Mesothelial cell of epicardium (in vitro differentiated cells): Measurements from ENCODE around the gene SPTLC2. TPM values are rescaled to one million over a fixed set of nuclear protein-coding genes. Genes with fewer than 3 reads are reported as not detected.

Experiments
- DNase-seq, 2 experiments: peaks; one replicate each; pipeline ENCODE4 v3.0.0; 2021; ENCODE audit warnings: low spot score in 2 of 2; ENCODE audit not compliant: unreplicated experiment in 2 of 2
- H3K27ac Mint-ChIP-seq: 2 replicates; pipeline ENCODE4 v1.8.0; 2021; ENCODE audit warnings: mixed read lengths
- H3K27me3 Mint-ChIP-seq: 2 replicates; pipeline ENCODE4 v1.8.0; 2021; ENCODE audit warnings: low read depth, mixed read lengths
- H3K36me3 Mint-ChIP-seq: 2 replicates; pipeline ENCODE4 v1.8.0; 2021; ENCODE audit warnings: mixed read lengths
- H3K4me1 Mint-ChIP-seq: 2 replicates; pipeline ENCODE4 v1.8.0; 2021; ENCODE audit warnings: mixed read lengths
- H3K4me3 Mint-ChIP-seq: 2 replicates; pipeline ENCODE4 v1.8.0; 2021; ENCODE audit warnings: mild to moderate bottlenecking, moderate library complexity, mixed read lengths
- H3K9me3 Mint-ChIP-seq: 2 replicates; pipeline ENCODE4 v1.8.0; 2021; ENCODE audit warnings: mixed read lengths
- total RNA-seq: library from RNA; stranded (reverse); gene quantifications from 3 replicates; pipeline ENCODE4 v1.2.1, GENCODE V29; 2021
- TF ChIP-seq, protein P1 (sequence below): fragments of 200-600 bp; sonication (generic); IDR thresholded peaks from one replicate; pipeline ENCODE4 v1.5.0; 2021; ENCODE audit warnings: antibody characterized with exemption; ENCODE audit not compliant: unreplicated experiment

Gene SPTLC2
- total RNA-seq, 1 donor from 2014 or later, result 36.6 TPM

DNA sequence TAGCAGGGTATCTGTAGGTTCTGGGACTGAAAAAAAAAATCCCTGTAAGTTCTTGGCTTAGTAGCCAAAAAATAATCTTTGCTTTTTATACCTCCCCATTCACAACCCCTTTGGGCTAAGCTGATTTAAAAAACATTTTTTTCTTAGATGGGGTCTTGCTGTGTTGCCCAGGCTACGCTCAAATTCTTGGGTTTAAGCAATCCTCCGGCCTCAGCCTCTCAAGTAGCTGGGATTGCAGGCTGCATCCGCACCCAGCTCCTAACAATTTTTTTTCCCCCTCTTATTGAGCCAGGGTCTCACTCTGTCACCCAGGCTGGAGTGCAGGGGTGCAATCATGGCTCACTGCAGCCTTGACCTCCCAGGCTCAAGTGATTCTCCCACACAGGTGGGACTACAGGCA lies 108.7 kb downstream of the SPTLC2 start:
- H3K27me3 Mint-ChIP-seq, result no peaks in the 10 kb centered on the region
- H3K4me3 Mint-ChIP-seq, result no peak overlapping the region
- no peak for DNase-seq
- TF ChIP-seq, protein P1, sequence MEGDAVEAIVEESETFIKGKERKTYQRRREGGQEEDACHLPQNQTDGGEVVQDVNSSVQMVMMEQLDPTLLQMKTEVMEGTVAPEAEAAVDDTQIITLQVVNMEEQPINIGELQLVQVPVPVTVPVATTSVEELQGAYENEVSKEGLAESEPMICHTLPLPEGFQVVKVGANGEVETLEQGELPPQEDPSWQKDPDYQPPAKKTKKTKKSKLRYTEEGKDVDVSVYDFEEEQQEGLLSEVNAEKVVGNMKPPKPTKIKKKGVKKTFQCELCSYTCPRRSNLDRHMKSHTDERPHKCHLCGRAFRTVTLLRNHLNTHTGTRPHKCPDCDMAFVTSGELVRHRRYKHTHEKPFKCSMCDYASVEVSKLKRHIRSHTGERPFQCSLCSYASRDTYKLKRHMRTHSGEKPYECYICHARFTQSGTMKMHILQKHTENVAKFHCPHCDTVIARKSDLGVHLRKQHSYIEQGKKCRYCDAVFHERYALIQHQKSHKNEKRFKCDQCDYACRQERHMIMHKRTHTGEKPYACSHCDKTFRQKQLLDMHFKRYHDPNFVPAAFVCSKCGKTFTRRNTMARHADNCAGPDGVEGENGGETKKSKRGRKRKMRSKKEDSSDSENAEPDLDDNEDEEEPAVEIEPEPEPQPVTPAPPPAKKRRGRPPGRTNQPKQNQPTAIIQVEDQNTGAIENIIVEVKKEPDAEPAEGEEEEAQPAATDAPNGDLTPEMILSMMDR, result no peak
- peaks cover 5% of the 10 kb centered on the region for H3K9me3 Mint-ChIP-seq
- no peaks in the 10 kb centered on the region for H3K4me1 Mint-ChIP-seq
- peaks cover 31% of the 10 kb centered on the region for H3K36me3 Mint-ChIP-seq
- H3K27ac Mint-ChIP-seq, result no peak overlapping the region

DNA sequence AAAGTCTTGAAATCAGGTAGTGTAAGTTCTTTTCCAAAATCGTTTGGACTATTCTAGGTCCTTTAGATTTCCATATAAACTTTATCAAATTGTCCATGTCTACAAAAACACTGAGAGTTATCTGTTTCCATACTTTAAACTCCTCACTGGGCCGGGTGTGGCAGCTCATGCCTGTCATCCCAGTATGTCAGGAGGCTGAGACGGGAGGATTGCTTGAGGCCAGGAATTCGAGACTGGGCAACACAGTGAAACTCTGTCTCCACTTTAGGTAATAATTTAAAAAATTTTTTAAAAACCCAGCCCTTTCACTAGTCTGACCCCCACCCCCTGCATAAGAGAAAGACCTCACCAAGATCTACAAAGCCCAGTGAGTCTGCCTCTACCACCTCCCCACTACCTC lies 111.4 kb downstream of the SPTLC2 start:
- H3K4me1 Mint-ChIP-seq, result no peaks in the 10 kb centered on the region

DNA sequence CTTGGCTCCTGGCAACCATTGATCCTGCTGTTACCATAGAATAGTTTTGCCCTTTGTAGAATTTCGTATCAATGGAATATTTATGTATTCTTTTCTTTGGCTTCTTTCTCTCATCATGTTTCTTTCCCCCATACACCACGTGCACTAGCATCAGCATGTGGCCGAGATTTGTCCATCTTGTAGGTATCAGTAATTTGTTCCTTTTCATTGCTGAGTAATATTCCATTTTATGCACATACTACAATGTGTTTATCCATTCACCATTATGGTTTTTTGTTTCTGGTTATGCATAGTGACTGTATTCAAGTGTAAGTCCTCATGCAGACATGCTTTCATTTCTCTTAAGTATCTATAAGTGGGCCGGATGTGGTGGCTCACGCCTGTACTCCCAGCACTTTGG lies 113.3 kb downstream of the SPTLC2 start:
- no peak overlapping the region for H3K27ac Mint-ChIP-seq
- H3K4me3 Mint-ChIP-seq, result no peak overlapping the region
- no peaks in the 10 kb centered on the region for H3K4me1 Mint-ChIP-seq
- peaks cover 5% of the 10 kb centered on the region for H3K9me3 Mint-ChIP-seq
- H3K36me3 Mint-ChIP-seq, result peaks cover 10% of the 10 kb centered on the region
- peaks cover 25% of the 10 kb centered on the region for H3K27me3 Mint-ChIP-seq
- no peak for DNase-seq
- TF ChIP-seq, protein P1, result no peak

More for the DNA sequence above, 111.4 kb downstream of the SPTLC2 start:
- TF ChIP-seq, protein P1, result no peak
- Mint-ChIP-seq H3K9me3 (peaks cover 5% of the 10 kb centered on the region), H3K36me3 (peaks cover 13% of the 10 kb centered on the region), H3K27ac (no peak overlapping the region), H3K27me3 (peaks cover 14% of the 10 kb centered on the region), H3K4me3 (no peak overlapping the region)
- DNase-seq, result no peak

DNA sequence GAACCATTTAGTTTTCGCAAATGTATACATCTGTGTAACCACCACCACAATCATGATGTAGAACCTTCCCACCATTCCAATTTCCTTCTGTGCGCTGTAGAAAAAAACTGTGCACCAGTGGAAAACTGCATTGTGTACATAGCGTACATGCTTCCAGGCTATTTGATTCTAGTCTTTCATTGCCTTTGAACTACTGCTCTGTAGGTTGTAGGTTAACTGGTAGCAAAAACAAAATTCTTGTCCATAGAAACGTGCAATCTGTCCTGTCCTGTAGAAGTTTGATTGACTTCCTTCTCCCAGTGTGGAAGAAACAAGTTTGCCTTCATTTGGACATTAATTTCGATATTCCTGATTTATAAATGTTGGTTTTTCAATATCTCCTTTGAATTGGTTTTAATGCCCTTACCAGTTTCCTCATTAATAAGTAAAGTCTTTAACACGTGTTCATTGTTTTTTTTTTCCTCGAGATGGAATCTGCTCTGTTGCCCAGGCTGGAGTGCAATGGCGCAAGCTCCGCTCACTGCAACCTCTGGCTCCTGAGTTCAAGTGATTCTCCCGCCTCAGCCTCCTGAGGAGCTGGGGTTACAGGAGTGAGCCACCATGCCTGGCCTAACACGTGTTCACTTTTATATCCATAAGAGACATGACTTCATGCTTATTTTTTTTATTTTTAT lies 114.2 kb downstream of the SPTLC2 start:
- Mint-ChIP-seq H3K36me3 (peaks cover 6% of the 10 kb centered on the region), H3K27ac (no peak overlapping the region), H3K4me1 (peaks cover 4% of the 10 kb centered on the region), H3K9me3 (peaks cover 5% of the 10 kb centered on the region), H3K27me3 (peaks cover 33% of the 10 kb centered on the region), H3K4me3 (no peak overlapping the region)
- TF ChIP-seq, protein P1, result no peak
- DNase-seq, result no peak

DNA sequence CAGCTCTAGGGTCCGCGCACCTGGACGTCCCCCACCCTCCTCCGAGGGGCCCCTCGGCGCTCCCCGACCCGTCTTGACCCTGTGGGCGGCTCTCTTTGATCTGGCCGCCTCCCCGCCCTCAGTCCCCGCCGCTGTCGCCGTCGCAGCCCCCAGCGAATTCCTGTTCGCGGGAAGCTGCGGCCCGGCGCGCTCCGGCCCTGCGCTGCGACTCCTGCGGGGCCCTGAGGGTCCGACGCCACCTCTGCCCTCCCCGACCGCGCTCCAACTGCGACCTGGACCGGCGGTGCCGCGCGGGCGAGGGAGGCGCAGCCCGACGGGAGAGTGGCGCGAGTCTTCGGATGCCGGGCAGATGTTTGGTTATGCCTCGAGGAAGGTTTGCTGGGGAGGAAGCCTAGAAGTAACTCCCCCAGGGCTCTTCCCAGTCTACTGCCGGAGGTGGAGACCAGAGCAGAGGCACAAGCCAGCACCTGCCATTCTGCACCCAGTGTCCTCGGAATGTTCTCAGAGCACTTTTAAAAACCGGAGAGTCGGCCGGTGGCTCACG lies 117.4 kb downstream of the SPTLC2 start:
- TF ChIP-seq, protein P1, result no peak
- peaks cover 6% of the 10 kb centered on the region for H3K36me3 Mint-ChIP-seq
- DNase-seq, result no peak
- peaks cover 5% of the 10 kb centered on the region for H3K9me3 Mint-ChIP-seq
- peaks cover 4% of the 10 kb centered on the region for H3K4me1 Mint-ChIP-seq
- H3K27ac Mint-ChIP-seq, result no peak overlapping the region
- H3K27me3 Mint-ChIP-seq, result peaks cover 43% of the 10 kb centered on the region
- peak overlapping the region; percentile 57 for H3K4me3 Mint-ChIP-seq
